Stimulated activated CD8-positive, alpha-beta memory T cell treated with anti-CD3 and anti-CD28 coated beads, Interleukin-4, amount 100 ng/mL, for 1 hour (primary cell): Measurements from ENCODE around the gene ARL14.
"Not testable (repeated sequence)": the region's sequence is repeated elsewhere in the genome, so short reads cannot be mapped to it uniquely, and the experiment has no call there.

Experiments
- DNase-seq, 2 donors: peaks; one replicate each; pipeline ENCODE4 v3.0.0-alpha.2; 2020; ENCODE audit warnings: low read depth in 2 of 2, low spot score in 1 of 2

Gene ARL14

GRCh38 chr3:160675566-160676124, 1.3 kb upstream of the ARL14 start:
- DNase-seq = no peak

- no peak for DNase-seq
Measured at GRCh38 chr3:160677459-160677881, 510 bp downstream of the ARL14 start.

- DNase-seq = no peak
Measured at GRCh38 chr3:160678292-160678842, 1.4 kb downstream of the ARL14 start.

DNA sequence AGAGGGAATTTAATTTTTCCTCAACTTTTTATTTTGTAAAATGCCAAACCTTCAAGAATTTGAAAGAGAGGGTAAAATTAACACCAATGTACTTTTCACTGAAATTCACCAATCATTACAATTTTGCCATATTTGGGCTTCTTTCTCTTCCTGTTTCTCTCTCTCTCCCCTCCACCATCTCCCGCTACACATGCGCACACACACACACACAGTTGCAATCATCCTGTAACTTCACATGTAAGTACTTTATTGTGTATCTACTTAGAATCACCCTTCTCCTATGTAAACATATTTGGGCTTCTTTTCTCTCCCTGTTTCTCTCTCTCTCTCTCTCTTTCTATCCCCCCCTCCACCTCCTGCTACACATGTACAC, 7.4 kb downstream of the ARL14 start:
- no peak for DNase-seq

DNA sequence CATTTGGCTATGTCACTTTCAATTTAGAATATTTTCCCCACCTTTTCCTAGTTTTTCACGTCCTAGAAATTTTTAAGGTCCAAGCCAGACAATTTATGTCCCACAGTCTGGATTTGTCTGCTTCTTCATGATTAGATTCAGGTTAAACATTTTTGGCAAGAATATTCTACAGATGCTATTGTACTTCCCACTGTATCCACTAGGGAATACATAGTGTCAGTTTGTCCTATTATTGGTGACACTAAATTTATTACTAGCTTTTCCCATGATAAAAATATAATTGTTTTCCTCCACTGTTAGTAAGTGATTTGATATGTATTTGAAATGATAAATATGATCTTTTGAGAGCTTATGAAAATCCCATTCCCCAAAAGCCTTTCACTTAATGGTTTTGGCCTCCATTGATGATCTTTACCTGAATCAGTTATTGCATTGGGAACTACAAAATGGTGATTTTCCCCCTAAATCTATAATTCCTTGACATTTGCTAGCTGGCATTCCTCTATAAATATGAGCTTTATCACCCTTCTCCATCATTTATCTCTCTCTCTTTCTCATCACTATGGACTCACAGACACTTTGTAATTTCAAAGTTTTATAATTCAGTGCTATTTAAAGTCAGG, 8.3 kb downstream of the ARL14 start:
- no peak for DNase-seq

DNA sequence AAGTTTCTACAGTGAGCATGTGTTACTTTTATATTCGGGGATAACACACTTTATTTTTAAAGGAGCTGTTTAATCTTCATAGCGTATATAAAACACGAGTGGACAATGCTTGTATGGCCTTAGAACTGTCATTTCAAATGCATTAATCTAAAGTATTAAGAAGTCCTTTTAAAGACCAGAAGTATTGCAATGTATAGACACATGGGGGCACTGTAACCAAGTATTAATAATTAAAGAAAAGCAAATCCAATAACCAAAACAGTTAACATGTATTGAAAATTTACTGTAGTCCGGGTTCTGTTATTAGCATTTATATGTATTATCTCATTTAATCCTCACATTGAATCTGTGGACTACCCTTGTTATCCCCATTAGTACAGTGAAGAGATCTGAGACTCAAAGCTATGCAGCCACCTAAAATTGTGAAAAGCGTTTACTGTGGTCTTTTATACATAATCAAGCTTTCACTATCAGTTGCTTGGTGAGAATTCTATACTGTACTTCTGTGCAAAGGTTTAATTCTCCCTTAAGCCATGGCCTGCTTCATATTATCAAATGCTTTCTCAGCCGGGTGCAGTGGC, 10.1 kb downstream of the ARL14 start:
- DNase-seq = no peak

DNA sequence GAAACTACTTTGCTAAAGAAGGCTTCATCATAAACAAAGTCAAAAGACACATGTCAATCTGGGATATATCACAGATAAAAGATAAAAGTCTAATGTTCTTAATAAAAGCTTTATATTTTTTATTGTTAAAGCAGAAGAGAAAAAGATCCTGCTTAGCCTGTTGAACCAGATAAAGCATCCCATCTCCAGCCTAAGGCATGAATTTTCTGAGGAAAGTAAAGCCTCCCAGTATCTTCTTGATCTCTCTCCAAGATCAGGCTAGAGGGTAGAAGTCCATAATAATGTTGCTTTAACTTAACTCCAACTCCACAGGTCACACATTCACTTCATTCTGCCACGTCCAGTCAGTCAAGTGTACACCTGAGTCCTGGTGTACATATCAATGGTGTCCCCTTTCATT, 14.2 kb downstream of the ARL14 start:
- no peak for DNase-seq

- no peak for DNase-seq
Measured at GRCh38 chr3:160691962-160692361, 15.0 kb downstream of the ARL14 start.

DNA sequence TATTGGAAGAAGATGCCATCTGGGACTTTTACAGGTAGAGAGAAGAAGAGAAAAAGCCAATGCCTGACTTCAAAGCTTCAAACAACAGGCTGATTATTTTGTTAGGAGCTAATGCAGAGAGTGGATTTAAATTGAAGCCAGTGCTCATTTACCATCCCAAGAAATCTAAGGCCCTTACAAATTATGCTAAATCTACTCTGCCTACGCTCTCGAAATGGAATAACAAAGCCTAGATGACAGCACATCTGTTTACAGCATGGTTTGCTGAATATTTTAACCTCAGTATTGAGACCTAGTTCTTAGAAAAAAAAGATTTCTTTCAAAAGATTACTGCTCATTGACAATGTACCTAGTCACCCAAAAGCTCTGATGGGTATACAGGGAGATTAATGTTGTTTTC, 16.2 kb downstream of the ARL14 start:
- no peak for DNase-seq

- no peak for DNase-seq
Measured at GRCh38 chr3:160694345-160694744, 17.4 kb downstream of the ARL14 start.

- no peak for DNase-seq
Measured at GRCh38 chr3:160695003-160695402, 18.0 kb downstream of the ARL14 start.

GRCh38 chr3:160695915-160696327, 19.0 kb downstream of the ARL14 start:
- DNase-seq = no peak

- DNase-seq = no peak
Measured at GRCh38 chr3:160697637-160698380, 20.8 kb downstream of the ARL14 start.

DNA sequence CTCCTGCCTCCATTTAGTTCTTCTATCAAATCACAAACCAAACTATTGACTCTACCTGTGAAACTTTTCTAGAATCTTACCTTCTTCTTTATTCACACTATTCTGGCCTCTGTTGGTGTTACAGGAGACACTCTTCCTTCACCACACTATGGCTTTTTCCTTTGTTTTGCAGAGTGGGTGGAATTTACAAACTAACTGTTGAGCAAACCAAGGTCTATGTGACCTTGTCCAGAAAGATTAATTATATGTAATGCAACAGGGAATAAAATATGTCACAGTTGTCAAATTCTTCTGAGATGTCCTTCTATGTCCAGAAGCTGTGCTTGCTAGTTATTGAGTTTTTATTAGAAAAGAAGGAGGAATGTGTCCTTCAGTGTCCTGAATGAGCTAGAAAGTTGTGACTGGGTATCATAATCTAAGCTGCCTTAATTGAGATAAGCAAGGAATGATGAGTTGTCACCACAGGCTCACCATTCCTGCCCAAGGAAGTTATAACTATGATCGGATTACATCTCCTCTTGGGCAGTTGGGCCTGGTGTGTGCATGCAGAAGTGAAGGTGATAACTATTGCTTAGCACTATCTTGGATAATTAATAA, 21.7 kb downstream of the ARL14 start:
- DNase-seq = no peak

- DNase-seq = no peak
Measured at GRCh38 chr3:160701490-160701889, 24.5 kb downstream of the ARL14 start.

GRCh38 chr3:160702290-160702689, 25.3 kb downstream of the ARL14 start:
- no peak for DNase-seq

GRCh38 chr3:160703974-160704373, 27.0 kb downstream of the ARL14 start:
- DNase-seq = no peak

GRCh38 chr3:160707187-160707794, 30.3 kb downstream of the ARL14 start:
- DNase-seq = peak in 1 of 2 donors; percentile 9

DNA sequence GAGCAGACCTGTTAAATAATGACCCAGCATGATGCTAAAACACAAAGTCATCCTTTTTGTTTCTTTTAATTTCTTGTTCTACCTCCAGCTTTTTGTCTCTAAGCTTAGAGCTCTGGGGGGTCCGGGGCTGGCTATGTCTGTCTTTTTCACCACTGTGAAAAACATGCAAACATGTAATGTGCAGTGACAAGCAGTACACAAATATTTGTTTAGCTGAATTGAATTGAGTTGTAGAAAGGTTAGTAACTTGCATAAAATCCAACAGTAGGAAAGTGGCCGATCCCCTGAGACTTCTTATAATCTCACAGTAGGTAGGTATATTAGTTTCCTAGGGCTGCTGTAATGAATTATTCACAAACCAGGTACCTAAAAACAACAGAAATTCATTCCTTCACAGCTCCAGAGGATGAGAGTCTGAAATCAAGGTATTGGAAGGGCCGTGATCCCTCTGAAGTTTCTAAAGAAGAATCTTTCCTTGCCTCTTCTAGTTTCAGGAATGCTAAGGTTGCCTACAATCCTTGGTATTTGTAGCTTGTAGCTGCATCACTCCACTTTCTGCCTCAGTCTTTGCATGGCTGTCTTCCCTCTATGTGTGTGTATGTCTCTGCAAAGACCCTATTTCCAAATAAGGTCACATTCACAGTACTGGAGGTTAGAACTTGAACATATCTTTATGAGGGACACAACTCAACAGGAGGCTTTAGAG, 32.7 kb downstream of the ARL14 start:
- no peak for DNase-seq

DNA sequence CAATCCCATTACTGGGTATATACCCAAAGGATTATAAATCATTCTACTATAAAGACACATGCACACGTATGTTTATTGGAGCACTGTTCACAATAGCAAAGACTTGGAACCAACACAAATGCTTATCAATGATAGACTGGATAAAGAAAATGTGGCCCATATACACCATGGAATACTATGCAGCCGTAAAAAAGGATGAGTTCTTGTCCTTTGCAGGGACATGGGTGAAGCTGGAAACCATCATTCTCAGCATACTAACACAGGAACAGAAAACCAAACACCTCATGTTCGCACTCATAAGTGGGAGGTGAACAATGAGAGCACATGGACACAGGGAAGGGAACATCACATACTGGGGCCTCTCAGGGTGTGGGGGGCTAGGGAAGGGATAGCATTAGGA, 36.2 kb downstream of the ARL14 start:
- not testable (repeated sequence) for DNase-seq
